HPDE6-E6E7 (cell line): ENCODE results near the gene SOX9.
A peak's percentile ranks its signal among the peaks of the same experiment; 100 is the strongest.
"Not testable (repeated sequence)": the region's sequence is repeated elsewhere in the genome, so short reads cannot be mapped to it uniquely, and the experiment has no call there.

ENCODE experiments used
- DNase-seq: peaks from one replicate; pipeline ENCODE4 v3.0.0; 2011; ENCODE audit warnings: missing footprints; ENCODE audit errors: extremely low spot score

SOX9 gene

DNA sequence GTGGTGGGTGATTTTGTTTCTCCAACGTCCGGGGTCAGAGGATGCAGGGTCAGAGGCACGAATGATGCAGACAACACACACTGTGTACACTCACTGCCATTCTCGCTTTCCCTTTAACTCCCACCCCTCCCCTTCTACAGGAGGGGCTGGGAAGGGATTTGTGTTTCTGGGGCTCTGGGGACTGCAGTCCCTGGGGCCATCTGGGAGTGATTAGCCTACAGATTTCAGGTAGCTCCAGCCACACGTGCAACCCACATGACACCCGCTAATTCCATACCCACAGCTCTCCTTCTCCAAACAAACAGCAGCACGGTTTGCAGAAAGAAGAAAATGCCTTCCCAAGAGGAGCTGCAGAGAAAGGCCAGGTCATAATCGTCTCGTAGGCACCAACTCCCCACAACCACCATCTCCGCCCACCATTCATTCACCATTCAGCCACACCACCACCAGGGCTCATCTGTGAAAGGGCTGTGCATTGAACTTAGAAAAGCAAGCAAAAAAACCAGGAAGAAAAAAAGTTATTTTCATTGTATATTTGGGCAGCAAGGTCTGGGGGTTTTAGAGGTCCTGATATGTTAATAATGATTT, 9.4 kb upstream of the SOX9 start:
- DNase-seq = no peak

DNA sequence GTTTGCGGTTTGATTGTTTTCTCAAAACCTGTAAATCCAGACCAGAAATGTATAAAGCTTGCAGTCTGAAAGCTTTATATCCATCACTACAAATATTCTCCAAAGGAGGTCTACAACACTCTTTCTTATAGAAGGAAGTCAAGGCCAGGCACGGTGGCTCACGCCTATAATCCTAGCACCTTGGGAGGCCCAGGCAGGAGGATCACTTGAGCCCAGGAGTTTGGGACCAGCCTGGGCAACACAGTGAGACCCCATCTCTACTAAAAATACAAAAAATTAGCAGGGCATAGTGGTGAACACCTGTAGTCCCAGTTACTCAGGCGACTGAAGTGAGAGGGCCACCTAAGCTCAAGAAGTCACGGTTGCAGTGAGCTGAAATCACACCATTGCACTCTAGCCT, 8.9 kb upstream of the SOX9 start:
- not testable (repeated sequence) for DNase-seq

DNA sequence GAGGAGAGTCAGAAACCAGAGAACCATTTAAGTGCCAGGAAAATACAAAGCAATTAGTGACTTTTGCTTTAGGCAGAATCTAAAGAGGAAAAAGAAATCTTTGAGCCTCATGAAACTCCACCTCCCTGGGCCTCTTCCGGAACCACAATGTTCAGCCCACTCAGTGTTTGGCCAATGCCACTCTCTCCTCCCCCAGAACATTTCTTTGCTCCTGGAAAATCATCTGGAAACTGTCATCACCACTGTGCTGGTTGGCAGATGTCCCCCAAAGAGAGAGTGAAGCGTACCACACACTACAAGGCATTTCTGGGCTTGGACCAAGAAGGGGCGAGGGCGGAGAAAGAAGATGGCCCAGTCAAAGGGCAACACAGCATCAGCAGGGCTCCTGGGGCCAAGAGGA, 7.1 kb upstream of the SOX9 start:
- DNase-seq = no peak

DNA sequence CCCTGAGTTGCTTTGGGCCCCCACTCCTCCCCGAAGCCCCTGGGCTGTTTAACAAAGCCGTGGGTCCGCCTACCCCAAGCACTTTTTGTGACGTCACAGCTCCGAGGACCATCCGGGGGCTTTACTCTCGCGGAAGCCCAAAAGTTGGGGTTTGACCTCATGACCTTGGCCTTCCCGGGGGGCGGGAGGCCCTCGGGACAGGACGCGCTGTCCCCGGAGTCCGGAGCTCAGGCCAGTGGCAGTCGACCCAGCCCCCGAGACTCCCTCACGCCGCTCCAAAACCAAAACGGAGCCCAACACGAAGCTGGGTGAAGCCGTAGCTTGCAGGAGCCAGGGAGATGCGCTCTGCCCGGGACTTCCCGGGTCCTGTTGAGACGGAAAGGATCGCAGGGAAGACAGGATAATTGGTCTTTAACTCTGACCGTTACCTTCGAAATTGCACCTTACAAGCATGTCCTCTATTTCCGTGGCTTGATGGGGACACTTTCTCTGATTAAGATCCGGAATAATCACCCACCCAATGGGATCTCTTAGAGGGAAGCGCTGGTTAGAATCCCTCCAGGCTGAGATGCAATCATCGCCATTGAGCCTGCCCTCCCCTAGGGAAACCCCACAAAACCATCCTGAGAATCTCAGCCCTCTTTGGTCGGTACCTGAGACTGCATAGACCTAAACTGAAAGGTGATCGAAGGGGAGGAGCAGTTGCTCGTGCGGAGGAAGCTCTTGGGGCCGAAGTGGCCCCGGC, 4.9 kb upstream of the SOX9 start:
- no peak for DNase-seq

DNA sequence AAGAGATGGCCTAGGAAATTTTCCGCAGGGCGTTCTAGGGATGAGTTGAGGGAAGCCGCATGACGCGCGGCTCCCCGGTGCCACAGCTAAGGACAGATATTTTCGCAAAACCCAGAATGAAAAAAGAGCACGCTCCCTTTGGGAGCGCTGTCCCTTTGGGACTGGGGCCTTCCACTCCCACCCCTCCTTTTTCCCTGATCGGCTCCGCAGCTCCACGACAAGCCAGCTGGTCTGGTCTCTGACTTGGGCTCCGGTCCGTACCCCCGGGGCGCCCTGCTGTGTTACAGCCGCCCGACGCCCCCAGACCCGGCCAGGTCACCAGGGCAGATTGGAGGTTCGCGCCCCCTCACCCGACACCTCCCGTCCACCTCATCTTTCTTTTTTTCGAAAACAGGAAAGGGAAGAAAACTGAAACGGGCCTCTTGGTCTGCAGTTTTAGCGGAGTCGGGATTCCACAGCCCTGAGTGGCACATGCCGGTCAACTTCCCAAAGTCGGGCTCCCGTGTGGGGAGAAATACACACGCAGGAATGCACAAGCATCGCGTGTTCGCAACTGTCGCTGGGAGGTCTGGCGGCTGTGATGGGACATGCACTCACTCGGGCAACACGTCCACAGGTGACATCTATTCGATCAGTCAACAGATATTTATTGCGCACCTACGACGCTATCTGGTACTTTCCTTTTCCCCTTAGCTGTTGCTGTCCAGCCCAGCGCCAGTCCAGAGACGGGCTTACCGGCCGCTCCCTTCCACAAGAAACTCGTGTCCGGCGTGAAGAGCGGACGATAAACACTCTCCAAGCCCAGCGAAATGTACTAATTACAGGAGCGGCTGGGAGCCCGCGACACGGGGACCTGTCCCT, 3.9 kb upstream of the SOX9 start:
- DNase-seq = no peak

DNA sequence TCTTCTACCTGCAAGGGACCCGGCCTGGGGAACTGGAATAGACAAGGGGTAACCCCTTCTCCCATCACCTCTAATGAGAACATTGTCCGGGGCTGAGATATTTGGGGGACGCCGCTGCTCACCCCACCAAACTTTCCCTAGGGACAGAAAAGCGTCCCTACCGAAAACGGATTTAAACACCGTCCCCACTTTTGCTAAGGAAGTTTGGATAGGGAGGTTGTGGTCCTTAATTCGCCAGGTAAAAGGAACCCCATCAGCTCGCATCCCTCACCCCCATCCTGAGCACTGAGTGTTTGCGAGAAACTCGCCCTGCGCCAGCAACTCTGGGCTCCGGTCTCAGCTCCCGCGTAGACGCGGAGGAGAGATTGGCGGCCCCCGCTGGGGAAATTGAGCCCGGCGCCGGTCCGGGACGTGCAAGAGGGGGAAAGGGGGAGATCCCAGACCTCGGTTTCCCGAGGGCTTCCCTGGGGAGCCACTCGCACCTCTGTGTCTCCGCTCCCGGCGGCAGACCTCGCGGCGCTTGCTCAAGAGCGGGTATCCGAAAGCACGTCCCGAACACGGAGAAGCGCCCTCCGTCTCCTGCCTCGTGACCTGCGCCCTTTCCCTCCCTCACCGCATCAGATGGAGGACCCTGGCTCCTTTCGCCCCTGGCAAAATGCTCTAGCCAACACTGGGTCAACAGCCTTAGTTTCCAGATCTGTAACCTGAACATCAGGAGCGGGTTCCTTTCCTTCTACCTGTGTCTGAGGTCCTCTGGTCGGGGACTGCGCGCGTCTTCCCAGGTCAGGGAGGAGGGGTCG, 3.1 kb upstream of the SOX9 start:
- DNase-seq = no peak

DNA sequence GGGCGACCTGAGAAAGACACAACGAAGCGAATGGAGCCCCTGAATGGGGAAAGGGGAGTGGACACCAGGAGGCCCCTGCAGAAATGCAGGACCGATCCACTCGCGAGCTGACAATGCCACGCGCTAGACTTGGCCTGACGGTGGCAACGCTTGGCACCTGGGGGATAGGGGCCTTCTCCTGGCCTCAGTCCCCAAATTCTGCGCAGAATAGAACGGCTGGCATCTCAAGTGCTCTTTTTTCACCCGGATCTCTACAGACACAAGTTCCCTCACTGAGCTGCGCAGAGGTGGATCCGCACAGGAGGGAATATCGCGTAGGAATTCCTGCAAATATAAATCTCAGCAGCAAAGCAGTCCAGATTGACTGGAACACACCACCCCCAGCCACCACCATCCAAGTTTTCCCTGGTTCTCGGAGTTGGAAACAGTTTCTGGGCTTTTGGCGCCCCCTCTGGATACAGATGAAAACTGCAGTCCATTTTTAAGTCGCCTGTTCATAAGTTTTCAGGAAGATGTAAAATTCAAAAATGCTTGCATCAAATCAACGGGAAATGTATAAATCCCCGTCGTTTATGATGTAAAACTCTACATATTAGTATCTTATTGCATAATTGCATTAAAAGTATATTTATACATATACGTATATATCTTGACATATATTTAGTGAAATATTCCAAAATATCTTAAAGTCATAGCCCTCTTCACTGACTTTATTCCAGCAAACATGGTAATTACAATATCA, 2.3 kb upstream of the SOX9 start:
- peak; percentile 52 for DNase-seq

DNA sequence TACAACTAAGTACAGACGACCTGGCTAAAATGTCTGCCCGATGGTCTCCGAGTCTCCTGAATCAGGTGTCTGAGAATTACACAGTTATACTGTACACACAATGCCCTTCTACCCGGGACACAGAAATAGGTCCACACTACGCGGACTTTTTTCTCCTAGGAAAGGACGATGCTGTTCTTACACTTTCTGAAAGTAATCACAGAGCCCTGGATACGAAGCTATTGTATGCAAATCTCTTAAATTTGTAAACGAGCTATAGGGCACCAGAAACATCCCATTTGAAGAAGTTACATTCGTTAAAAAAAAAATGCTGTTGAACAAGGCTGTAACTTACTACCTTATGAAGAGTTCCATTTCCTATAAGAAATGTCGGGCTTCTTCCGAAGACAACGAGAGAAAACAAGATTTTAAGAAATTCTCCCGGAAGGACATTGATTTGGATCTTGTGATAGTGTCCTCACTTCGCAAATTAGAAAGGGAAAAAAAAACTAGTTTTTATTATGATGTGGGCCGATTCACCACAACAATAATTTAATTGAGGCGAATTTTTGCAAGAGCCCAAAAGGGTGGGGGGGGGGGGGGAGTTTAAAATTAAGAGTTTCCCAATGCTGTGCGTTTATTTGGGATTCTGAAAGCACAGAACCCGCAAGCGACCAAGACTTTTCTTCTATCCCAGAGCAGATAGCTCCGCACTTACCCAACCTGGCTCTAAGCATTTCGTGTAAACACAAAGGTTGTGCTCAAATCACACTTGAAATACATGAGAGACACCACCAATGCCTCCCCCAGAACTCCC, 1.5 kb upstream of the SOX9 start:
- no peak for DNase-seq

DNA sequence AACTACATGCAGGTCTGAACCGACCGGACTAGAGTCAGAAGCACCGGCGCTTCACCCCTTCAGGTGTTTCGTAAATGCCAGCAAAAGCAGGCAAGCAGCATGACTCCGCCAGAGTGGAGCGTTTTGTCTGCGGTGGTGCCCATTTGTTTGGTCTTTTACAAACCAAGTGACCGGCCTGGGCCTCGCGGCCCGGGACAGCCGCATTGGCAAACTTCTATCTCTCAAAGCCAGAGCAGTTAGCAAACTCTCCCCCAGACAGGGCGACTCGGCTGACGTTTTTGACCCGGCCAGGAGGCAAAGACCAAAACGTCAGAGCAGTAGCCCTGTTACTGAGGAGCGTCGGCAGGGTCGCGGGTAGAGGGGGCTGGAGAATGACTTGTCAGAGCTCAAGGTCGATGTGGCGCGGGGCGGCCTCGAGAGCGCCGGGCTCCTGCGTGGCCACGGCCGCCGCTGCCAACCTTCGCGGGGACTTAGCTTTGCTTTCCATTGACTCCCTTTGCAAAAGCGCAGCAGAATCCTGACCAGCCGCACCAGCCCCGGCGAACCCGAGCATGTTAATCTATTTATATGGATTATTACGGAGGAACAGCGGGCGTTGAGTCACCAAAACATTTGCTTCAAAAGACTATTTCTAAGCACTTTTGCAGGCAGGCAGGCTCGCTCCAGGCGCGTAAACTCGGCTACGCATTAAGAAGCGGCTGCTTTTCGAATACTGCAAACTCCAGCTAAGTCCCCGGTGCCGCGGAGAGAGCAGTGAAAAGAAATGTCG, 763 bp upstream of the SOX9 start:
- peak; percentile 69 for DNase-seq

DNA sequence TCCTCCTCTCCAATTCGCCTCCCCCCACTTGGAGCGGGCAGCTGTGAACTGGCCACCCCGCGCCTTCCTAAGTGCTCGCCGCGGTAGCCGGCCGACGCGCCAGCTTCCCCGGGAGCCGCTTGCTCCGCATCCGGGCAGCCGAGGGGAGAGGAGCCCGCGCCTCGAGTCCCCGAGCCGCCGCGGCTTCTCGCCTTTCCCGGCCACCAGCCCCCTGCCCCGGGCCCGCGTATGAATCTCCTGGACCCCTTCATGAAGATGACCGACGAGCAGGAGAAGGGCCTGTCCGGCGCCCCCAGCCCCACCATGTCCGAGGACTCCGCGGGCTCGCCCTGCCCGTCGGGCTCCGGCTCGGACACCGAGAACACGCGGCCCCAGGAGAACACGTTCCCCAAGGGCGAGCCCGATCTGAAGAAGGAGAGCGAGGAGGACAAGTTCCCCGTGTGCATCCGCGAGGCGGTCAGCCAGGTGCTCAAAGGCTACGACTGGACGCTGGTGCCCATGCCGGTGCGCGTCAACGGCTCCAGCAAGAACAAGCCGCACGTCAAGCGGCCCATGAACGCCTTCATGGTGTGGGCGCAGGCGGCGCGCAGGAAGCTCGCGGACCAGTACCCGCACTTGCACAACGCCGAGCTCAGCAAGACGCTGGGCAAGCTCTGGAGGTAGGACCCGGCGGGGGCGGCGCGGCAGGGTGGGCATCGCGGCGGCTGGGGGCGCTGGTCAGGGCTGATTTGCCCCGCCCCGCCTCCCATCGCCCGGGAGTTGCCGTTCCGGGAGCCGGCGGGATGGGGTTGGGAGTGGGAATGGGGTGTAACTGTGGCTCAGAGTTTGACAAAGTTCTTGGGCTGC, 567 bp downstream of the SOX9 start:
- no peak for DNase-seq

DNA sequence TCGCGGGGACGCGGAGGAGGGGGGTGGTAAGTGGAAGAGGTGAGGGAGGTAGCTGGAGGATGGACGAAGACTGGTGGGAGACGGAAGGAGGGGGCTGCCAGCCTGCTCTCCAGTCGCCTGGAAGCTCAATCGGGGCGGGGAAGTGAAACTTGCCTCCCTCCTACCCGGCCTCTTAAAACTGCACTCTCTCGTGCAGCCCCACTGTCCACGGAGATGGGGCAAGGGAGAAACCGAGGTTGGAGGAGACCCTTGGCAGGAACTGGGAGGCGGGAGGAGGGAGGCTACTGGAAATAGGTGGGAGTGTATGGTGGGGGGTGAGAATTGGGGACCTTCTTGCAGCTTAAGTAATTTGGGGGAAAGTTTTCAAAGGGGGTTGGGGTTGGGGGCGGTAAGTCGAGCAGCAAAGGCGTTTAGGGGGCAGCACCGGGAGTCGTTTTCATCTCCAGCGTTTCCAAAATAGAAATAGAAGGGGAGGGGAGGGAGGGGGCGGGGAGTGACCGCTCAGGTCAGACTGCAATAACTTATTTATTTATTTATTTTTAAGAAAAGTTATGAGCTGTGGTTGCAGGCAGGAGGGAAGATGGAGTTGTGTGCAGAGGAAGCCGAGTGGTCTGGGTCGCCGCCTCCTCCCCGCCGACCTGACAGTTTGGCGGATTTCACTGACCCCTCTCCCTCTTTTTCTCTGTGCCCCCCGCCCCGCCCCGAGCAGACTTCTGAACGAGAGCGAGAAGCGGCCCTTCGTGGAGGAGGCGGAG, 1.4 kb downstream of the SOX9 start:
- DNase-seq = no peak

DNA sequence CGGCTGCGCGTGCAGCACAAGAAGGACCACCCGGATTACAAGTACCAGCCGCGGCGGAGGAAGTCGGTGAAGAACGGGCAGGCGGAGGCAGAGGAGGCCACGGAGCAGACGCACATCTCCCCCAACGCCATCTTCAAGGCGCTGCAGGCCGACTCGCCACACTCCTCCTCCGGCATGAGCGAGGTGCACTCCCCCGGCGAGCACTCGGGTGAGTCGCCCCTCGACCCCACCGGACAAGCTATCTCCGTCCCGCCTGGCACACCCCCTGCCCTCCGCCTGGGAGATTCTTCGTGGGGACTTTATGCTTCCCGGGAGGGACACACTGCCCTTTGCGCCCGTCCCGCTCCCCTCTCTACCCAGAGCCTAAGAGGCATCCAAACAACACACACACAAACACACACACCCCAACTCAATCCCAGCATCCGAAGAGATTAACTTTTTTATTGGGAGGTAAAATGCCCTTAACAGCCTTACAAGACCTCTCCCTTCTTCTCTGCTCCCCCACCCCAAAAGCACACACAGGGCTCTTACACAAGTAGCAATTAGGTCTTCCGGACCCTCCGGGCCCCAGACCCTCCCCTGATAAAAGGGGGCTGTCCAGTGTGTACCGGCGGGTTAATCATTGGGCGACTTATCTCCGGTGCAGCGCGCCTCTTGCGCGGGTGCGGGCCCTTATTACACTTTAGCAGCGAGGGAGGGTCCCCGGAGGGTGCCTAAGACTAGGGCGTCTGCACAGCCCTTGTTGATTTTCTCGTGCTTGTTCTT, 2.1 kb downstream of the SOX9 start:
- no peak for DNase-seq

DNA sequence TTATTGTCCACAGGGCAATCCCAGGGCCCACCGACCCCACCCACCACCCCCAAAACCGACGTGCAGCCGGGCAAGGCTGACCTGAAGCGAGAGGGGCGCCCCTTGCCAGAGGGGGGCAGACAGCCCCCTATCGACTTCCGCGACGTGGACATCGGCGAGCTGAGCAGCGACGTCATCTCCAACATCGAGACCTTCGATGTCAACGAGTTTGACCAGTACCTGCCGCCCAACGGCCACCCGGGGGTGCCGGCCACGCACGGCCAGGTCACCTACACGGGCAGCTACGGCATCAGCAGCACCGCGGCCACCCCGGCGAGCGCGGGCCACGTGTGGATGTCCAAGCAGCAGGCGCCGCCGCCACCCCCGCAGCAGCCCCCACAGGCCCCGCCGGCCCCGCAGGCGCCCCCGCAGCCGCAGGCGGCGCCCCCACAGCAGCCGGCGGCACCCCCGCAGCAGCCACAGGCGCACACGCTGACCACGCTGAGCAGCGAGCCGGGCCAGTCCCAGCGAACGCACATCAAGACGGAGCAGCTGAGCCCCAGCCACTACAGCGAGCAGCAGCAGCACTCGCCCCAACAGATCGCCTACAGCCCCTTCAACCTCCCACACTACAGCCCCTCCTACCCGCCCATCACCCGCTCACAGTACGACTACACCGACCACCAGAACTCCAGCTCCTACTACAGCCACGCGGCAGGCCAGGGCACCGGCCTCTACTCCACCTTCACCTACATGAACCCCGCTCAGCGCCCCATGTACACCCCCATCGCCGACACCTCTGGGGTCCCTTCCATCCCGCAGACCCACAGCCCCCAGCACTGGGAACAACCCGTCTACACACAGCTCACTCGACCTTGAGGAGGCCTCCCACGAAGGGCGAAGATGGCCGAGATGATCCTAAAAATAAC, 3.0 kb downstream of the SOX9 start:
- no peak for DNase-seq

DNA sequence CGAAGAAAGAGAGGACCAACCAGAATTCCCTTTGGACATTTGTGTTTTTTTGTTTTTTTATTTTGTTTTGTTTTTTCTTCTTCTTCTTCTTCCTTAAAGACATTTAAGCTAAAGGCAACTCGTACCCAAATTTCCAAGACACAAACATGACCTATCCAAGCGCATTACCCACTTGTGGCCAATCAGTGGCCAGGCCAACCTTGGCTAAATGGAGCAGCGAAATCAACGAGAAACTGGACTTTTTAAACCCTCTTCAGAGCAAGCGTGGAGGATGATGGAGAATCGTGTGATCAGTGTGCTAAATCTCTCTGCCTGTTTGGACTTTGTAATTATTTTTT, 3.6 kb downstream of the SOX9 start:
- no peak for DNase-seq

DNA sequence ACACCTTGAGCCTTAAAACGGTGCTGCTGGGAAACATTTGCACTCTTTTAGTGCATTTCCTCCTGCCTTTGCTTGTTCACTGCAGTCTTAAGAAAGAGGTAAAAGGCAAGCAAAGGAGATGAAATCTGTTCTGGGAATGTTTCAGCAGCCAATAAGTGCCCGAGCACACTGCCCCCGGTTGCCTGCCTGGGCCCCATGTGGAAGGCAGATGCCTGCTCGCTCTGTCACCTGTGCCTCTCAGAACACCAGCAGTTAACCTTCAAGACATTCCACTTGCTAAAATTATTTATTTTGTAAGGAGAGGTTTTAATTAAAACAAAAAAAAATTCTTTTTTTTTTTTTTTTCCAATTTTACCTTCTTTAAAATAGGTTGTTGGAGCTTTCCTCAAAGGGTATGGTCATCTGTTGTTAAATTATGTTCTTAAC, 4.4 kb downstream of the SOX9 start:
- no peak for DNase-seq

DNA sequence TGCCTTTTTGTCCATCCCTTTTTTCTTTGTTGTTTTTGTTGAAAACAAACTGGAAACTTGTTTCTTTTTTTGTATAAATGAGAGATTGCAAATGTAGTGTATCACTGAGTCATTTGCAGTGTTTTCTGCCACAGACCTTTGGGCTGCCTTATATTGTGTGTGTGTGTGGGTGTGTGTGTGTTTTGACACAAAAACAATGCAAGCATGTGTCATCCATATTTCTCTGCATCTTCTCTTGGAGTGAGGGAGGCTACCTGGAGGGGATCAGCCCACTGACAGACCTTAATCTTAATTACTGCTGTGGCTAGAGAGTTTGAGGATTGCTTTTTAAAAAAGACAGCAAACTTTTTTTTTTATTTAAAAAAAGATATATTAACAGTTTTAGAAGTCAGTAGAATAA, 4.9 kb downstream of the SOX9 start:
- DNase-seq = no peak
